Panc1 (cell line): ENCODE measurements around the gene SHROOM2. TPM values are rescaled to one million over a fixed set of nuclear protein-coding genes. Genes with fewer than 3 reads are reported as not detected.

Experiments
- ATAC-seq: fragments of 200-7000 bp; cut with Tn5 transposase; 2 replicates; pipeline ENCODE4 v1.9.1; 2020; ENCODE audit warnings: mild to moderate bottlenecking, moderate library complexity
- BruUV-seq: library from RNA; stranded (reverse); fragments of 400-500 nt; replicated peaks from 2 replicates; lab custom pipeline; 2021; lab: Mats Ljungman, UMichigan
- CTCF ChIA-PET: fragments of 300-600 bp; sonication (Branson Sonifier 250); formaldehyde crosslinking; loops from one replicate; lab custom pipeline; 2022; ENCODE audit warnings: antibody characterized with exemption; lab: Charles Lee
- POLR2A ChIA-PET: fragments of 300-600 bp; sonication (Branson Sonifier 250); formaldehyde crosslinking; loops from one replicate; lab custom pipeline; 2022; ENCODE audit warnings: antibody characterized with exemption; lab: Charles Lee
- DNase-seq: peaks from one replicate; pipeline ENCODE4 v3.0.0-alpha.2; 2010; ENCODE audit warnings: low read depth, low spot score
- H3K27ac ChIP-seq: 2 replicates; pipeline ENCODE4 v1.5.1; 2011; ENCODE audit warnings: mild to moderate bottlenecking, low read length, inconsistent platforms
- H3K27me3 ChIP-seq: fragments of 200-500 bp; sonication (Bioruptor generic); 2 replicates; pipeline ENCODE4 v1.6.0; 2014; ENCODE audit warnings: low read length, inconsistent platforms; ENCODE audit not compliant: control insufficient read depth, insufficient read depth
- H3K36me3 ChIP-seq: fragments of 200-500 bp; sonication (Bioruptor generic); 2 replicates; pipeline ENCODE4 v1.5.1; 2014; ENCODE audit warnings: inconsistent platforms, mild to moderate bottlenecking, low read length, moderate library complexity; ENCODE audit not compliant: control insufficient read depth, insufficient read depth
- H3K4me1 ChIP-seq: 2 replicates; pipeline ENCODE4 v1.5.1; 2011; ENCODE audit warnings: inconsistent platforms, mild to moderate bottlenecking, low read length, moderate library complexity; ENCODE audit not compliant: control insufficient read depth, insufficient read depth
- H3K4me3 ChIP-seq, 2 experiments: 2 replicates each; pipeline ENCODE4 v1.5.1; 2011 to 2012; ENCODE audit warnings: low read depth in 2 of 2, low read length in 2 of 2, mild to moderate bottlenecking in 2 of 2, inconsistent platforms in 1 of 2, moderate library complexity in 1 of 2
- H3K9me3 ChIP-seq: fragments of 200-500 bp; sonication (Bioruptor generic); 2 replicates; pipeline ENCODE4 v1.5.1; 2014; ENCODE audit warnings: low read depth, mild to moderate bottlenecking, inconsistent platforms, low read length, moderate library complexity; ENCODE audit not compliant: control insufficient read depth, insufficient read depth
- CTCF ChIP-seq: fragments of 450-650 bp; IDR thresholded peaks from 2 replicates; pipeline ENCODE4 v1.5.1; 2017; ENCODE audit warnings: mild to moderate bottlenecking
- POLR2AphosphoS5 ChIP-seq: IDR thresholded peaks from 2 replicates; pipeline ENCODE4 v1.6.1; 2012; ENCODE audit warnings: mild to moderate bottlenecking, low read depth, low read length, moderate library complexity
- SIN3A ChIP-seq: IDR thresholded peaks from 2 replicates; pipeline ENCODE4 v1.6.1; 2012; ENCODE audit warnings: low read depth, mild to moderate bottlenecking, low read length, moderate library complexity, borderline replicate concordance; ENCODE audit not compliant: insufficient read depth
- TCF7L2 ChIP-seq: IDR thresholded peaks from 2 replicates; pipeline ENCODE4 v1.6.1; 2011; ENCODE audit warnings: mild to moderate bottlenecking, low read depth, low read length, inconsistent platforms
- in situ Hi-C: cut with HindIII; loops from 2 replicates; pipeline ENCODE4 v1.10.0; 2016; ENCODE audit warnings: low sequenced_read_pairs, low pct_unique_long_range_greater_than_20kb
- intact Hi-C: fragments of 100-400 bp; cut with micrococcal nuclease; formaldehyde crosslinking; loops from one replicate; pipeline ENCODE4 v1.10.0; 2022; ENCODE audit not compliant: unreplicated experiment
- total RNA-seq: library from RNA; stranded (reverse); gene quantifications from one replicate; pipeline ENCODE4 v1.2.1, GENCODE V29; 2021; ENCODE audit not compliant: unreplicated experiment
- TF ChIP-seq, protein P1 (sequence below), 2 experiments: IDR thresholded peaks; 2 replicates each; pipeline ENCODE4 v1.6.1; 2011 to 2012; ENCODE audit warnings: low read depth in 2 of 2, control low read depth in 1 of 2, low read length in 1 of 2, mild to moderate bottlenecking in 1 of 2, moderate library complexity in 1 of 2; ENCODE audit not compliant: insufficient read depth in 1 of 2

SHROOM2 gene
- total RNA-seq, 1 experiment from 2014 or later: 0.72 TPM

GRCh38 chrX:9759337-9759736 is 26.9 kb upstream of the SHROOM2 start:
- intact Hi-C loops: no loop called here
- Histone ChIP-seq H3K36me3 (no peaks in the 10 kb centered on the region), H3K4me1 (no peaks in the 10 kb centered on the region), H3K27me3 (no peaks in the 10 kb centered on the region), H3K9me3 (no peaks in the 10 kb centered on the region), H3K27ac (no peak overlapping the region), H3K4me3 (no peak overlapping the region)
- DNase-seq (no peak), ATAC-seq (no peak)
- no TSS peak for BruUV-seq
- ChIA-PET POLR2A (no interaction called here), CTCF (no interaction called here)
- in situ Hi-C loops: no loop called here
- TF ChIP-seq, protein P1, sequence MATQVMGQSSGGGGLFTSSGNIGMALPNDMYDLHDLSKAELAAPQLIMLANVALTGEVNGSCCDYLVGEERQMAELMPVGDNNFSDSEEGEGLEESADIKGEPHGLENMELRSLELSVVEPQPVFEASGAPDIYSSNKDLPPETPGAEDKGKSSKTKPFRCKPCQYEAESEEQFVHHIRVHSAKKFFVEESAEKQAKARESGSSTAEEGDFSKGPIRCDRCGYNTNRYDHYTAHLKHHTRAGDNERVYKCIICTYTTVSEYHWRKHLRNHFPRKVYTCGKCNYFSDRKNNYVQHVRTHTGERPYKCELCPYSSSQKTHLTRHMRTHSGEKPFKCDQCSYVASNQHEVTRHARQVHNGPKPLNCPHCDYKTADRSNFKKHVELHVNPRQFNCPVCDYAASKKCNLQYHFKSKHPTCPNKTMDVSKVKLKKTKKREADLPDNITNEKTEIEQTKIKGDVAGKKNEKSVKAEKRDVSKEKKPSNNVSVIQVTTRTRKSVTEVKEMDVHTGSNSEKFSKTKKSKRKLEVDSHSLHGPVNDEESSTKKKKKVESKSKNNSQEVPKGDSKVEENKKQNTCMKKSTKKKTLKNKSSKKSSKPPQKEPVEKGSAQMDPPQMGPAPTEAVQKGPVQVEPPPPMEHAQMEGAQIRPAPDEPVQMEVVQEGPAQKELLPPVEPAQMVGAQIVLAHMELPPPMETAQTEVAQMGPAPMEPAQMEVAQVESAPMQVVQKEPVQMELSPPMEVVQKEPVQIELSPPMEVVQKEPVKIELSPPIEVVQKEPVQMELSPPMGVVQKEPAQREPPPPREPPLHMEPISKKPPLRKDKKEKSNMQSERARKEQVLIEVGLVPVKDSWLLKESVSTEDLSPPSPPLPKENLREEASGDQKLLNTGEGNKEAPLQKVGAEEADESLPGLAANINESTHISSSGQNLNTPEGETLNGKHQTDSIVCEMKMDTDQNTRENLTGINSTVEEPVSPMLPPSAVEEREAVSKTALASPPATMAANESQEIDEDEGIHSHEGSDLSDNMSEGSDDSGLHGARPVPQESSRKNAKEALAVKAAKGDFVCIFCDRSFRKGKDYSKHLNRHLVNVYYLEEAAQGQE (IDR thresholded peaks at IDR 0.05; ENCODE audit: insufficient read depth in 1 of 2, low read depth in 2 of 2, low read length in 1 of 2): no peak
- no peak for TF ChIP-seq POLR2AphosphoS5
- no peak for TF ChIP-seq CTCF
- no peak for TF ChIP-seq SIN3A
- TF ChIP-seq TCF7L2: no peak

- in situ Hi-C loops: no loop called here
- ATAC-seq (no peak), DNase-seq (no peak)
- CTCF ChIA-PET: no interaction called here
- no TSS peak for BruUV-seq
- Histone ChIP-seq H3K9me3 (no peaks in the 10 kb centered on the region), H3K4me3 (no peak overlapping the region), H3K27me3 (no peaks in the 10 kb centered on the region), H3K4me1 (no peaks in the 10 kb centered on the region), H3K27ac (no peak overlapping the region), H3K36me3 (no peaks in the 10 kb centered on the region)
- POLR2A ChIA-PET: no interaction called here
- TF ChIP-seq, protein P1 (IDR thresholded peaks at IDR 0.05; ENCODE audit: insufficient read depth in 1 of 2, low read depth in 2 of 2, low read length in 1 of 2): no peak
- no peak for TF ChIP-seq POLR2AphosphoS5
- no peak for TF ChIP-seq CTCF
- TF ChIP-seq TCF7L2: no peak
- intact Hi-C loops: no loop called here
Observed at GRCh38 chrX:9765072-9765736, 21.0 kb upstream of the SHROOM2 start.
